Peyer's patch (tissue), 4 donors: ENCODE measurements around the gene LHCGR.

Experiments
- CTCF ChIP-seq, 6 experiments: fragments of 450-650 bp in 4 of 6; fragments of 200-600 bp in 2 of 6; sonication (generic) in 1 of 6; IDR thresholded peaks; one replicate each; pipeline ENCODE4 v1.5.1; 2017 to 2019; ENCODE audit warnings: antibody characterized with exemption in 6 of 6, mild to moderate bottlenecking in 3 of 6, moderate library complexity in 1 of 6
- POLR2A ChIP-seq, 2 donors: fragments of 450-650 bp; IDR thresholded peaks; one replicate each; pipeline ENCODE4 v1.5.1; 2017; ENCODE audit warnings: antibody characterized with exemption in 2 of 2, mild to moderate bottlenecking in 2 of 2, moderate library complexity in 2 of 2

- TF ChIP-seq CTCF (IDR thresholded peaks at IDR 0.05) (no peak), POLR2A (IDR thresholded peaks at IDR 0.05) (no peak)
Measured at GRCh38 chr2:48749291-48750127, 6.0 kb downstream of the LHCGR start.
